Left ventricle myocardium inferior (tissue), 1 donor: Measurements from ENCODE around the gene DNALI1. TPM values are rescaled to one million over a fixed set of nuclear protein-coding genes. Genes with fewer than 3 reads are reported as not detected.
A peak's percentile ranks its signal among the peaks of the same experiment; 100 is the strongest.
"Not testable (repeated sequence)": the region's sequence is repeated elsewhere in the genome, so short reads cannot be mapped to it uniquely, and the experiment has no call there.

Experiments used
- DNase-seq: peaks from one replicate; pipeline ENCODE4 v3.0.0-alpha.2; 2020
- H3K27ac ChIP-seq: fragments of 200-600 bp; replicated peaks from 2 replicates; pipeline ENCODE4 v1.8.0; 2021
- H3K27me3 ChIP-seq: fragments of 200-600 bp; 2 replicates; pipeline ENCODE4 v1.8.0; 2021; ENCODE audit warnings: low read depth
- H3K36me3 ChIP-seq: fragments of 200-600 bp; 2 replicates; pipeline ENCODE4 v1.8.0; 2021
- H3K4me1 ChIP-seq: fragments of 200-600 bp; 2 replicates; pipeline ENCODE4 v1.8.0; 2021
- H3K4me3 ChIP-seq: fragments of 200-600 bp; 2 replicates; pipeline ENCODE4 v1.8.0; 2021; ENCODE audit warnings: mild to moderate bottlenecking, moderate library complexity
- H3K9me3 ChIP-seq: fragments of 200-600 bp; replicated peaks from 2 replicates; pipeline ENCODE4 v1.8.0; 2021
- intact Hi-C: fragments of 100-400 bp; cut with micrococcal nuclease; formaldehyde crosslinking; loops from one replicate; pipeline ENCODE4 v1.11.0; 2022
- total RNA-seq: library from RNA; stranded (reverse); fragmentation: NEBNext Ultra II Directional; extraction: Animal tissue kit (Norgen Biotek cat#: 25700); gene quantifications from one replicate; pipeline ENCODE4 v1.2.1, GENCODE V29; 2021
- TF ChIP-seq, protein P1 (sequence below): fragments of 200-600 bp; IDR thresholded peaks from 2 replicates; pipeline ENCODE4 v1.8.0; 2021; ENCODE audit warnings: antibody characterized with exemption, mild to moderate bottlenecking, borderline replicate concordance
- donor health status: DM: no; HTN: yes; CAD: no; lungs with severe emphysema.

The DNALI1 gene
- total RNA-seq, 1 donor from 2014 or later, result 6.9 TPM

DNA sequence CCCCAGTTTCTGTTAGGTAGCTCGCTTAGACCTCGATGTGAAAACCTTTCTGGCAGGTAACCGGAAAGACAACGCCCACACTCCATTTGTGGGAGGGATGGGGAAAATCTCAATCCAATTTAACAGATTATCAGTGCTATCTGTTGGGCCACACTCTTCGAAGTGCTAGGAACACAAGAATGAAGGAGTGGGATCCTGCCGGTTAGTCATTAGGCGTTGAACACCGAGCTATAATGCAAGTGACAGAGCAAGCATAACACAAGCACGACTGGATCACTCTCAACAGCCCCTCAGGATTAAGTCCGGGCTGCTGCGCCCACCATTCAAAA lies 3.2 kb upstream of the DNALI1 start:
- intact Hi-C loops, result no loop called here
- peak overlapping the region; percentile 92 for H3K27ac ChIP-seq
- no peaks in the 10 kb centered on the region for H3K9me3 ChIP-seq
- no peak for DNase-seq
- TF ChIP-seq, protein P1, sequence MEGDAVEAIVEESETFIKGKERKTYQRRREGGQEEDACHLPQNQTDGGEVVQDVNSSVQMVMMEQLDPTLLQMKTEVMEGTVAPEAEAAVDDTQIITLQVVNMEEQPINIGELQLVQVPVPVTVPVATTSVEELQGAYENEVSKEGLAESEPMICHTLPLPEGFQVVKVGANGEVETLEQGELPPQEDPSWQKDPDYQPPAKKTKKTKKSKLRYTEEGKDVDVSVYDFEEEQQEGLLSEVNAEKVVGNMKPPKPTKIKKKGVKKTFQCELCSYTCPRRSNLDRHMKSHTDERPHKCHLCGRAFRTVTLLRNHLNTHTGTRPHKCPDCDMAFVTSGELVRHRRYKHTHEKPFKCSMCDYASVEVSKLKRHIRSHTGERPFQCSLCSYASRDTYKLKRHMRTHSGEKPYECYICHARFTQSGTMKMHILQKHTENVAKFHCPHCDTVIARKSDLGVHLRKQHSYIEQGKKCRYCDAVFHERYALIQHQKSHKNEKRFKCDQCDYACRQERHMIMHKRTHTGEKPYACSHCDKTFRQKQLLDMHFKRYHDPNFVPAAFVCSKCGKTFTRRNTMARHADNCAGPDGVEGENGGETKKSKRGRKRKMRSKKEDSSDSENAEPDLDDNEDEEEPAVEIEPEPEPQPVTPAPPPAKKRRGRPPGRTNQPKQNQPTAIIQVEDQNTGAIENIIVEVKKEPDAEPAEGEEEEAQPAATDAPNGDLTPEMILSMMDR, result no peak
- peak overlapping the region; percentile 99 for H3K4me3 ChIP-seq
- H3K27me3 ChIP-seq, result no peaks in the 10 kb centered on the region
- peaks cover 67% of the 10 kb centered on the region for H3K4me1 ChIP-seq
- H3K36me3 ChIP-seq, result peaks cover 26% of the 10 kb centered on the region

DNA sequence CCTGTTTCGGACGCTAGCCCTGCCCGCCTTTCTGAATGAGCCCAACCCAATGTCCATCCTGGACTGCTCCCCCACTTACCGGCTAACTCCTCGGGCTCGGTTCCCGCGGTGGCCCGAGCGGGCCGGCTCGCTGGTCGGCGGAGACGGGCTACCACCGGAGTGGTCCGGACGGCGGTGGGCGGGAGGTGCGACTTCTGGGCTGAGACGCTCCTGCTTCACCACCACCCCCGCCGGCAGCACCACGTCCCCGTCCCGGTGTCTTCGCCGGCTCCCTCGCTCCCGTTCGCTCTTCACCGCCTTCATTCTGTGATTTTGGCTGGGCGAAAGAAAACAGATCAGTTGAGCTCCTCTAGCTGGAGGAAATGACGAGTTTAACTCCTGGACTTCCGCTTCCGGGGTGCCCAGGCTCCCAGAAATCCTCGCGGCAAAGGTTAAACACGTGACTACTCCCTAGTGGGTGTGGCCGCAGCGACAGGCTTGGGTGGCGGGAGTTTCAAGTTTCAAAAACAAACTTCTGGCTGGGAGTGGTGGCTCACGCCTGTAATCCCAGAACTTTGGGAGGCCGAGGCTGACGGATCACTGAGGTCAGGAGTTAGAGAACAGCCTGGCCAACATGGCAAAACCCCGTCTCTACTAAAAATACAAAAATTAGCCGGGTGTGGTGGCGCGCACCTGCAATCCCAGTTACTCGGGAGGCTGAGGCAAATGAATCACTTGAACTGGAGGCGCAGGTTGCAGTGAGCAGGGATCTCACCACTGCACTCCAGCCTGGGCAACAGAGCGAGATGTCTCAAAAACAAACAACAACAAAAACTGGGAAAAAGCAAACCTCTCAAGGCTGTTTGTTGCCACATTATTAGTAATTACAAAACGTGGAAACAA lies 2.6 kb upstream of the DNALI1 start, which contains the start of gene SNIP1:
SNIP1 (minus strand) TSS at position 367 of the 882 bp plus-strand sequence; CDS start at position 303, 64 bp downstream.
- Histone ChIP-seq H3K4me3 (peak within 1 kb of the TSS; percentile 99), H3K4me1 (peaks cover 66% of the 10 kb centered on the region), H3K9me3 (no peaks in the 10 kb centered on the region), H3K27me3 (no peaks in the 10 kb centered on the region), H3K36me3 (peaks cover 20% of the 10 kb centered on the region), H3K27ac (peak within 1 kb of the TSS; percentile 92)
- intact Hi-C loops, result no loop called here
- TF ChIP-seq, protein P1, result no peak
- DNase-seq, result peak; percentile 90

- intact Hi-C loops, result no loop called here
- Histone ChIP-seq H3K27ac (peak overlapping the region; percentile 49), H3K4me3 (peak overlapping the region; percentile 59)
These were observed 662 bp downstream of the DNALI1 start for GRCh38 chr1:37557402-37557801.

GRCh38 chr1:37558411-37558810 lies 1.7 kb downstream of the DNALI1 start:
- Histone ChIP-seq H3K4me1 (peaks cover 26% of the 10 kb centered on the region), H3K4me3 (no peak overlapping the region), H3K27ac (no peak overlapping the region), H3K36me3 (peaks cover 6% of the 10 kb centered on the region), H3K9me3 (no peaks in the 10 kb centered on the region), H3K27me3 (no peaks in the 10 kb centered on the region)
- DNase-seq, result no peak
- TF ChIP-seq, protein P1, result no peak
- intact Hi-C loops, result no loop called here

More at GRCh38 chr1:37557402-37557801, 662 bp downstream of the DNALI1 start:
- H3K4me1 ChIP-seq, result peaks cover 36% of the 10 kb centered on the region
- no peak for DNase-seq
- no peaks in the 10 kb centered on the region for H3K27me3 ChIP-seq
- TF ChIP-seq, protein P1, result no peak
- H3K9me3 ChIP-seq, result no peaks in the 10 kb centered on the region
- peaks cover 4% of the 10 kb centered on the region for H3K36me3 ChIP-seq

DNA sequence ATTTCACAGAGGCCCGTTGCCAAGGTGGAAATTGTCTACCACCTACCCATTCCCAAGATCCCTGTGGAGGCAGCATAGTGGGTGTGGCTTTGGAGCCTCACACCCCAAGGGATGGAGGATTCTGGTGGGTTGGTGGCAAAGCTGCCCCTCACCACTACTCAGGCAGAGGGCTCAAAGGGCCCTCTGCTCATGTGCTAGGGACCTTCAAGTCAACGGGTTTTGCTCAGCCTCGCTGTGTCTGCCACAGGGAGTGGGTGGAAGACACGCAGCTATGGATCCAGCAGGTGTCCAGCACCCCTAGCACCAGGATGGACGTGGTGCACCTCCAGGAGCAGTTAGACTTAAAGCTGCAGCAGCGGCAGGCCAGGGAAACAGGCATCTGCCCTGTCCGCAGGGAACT lies 2.3 kb downstream of the DNALI1 start:
- peaks cover 6% of the 10 kb centered on the region for H3K36me3 ChIP-seq
- H3K27ac ChIP-seq, result no peak overlapping the region
- no peak overlapping the region for H3K4me3 ChIP-seq
- H3K9me3 ChIP-seq, result no peaks in the 10 kb centered on the region
- H3K4me1 ChIP-seq, result peaks cover 20% of the 10 kb centered on the region
- H3K27me3 ChIP-seq, result no peaks in the 10 kb centered on the region
- intact Hi-C loops, result no loop called here
- no peak for DNase-seq
- TF ChIP-seq, protein P1, result no peak

- H3K4me3 ChIP-seq, intact Hi-C loops: not testable (repeated sequence)
These were observed 3.2 kb downstream of the DNALI1 start for GRCh38 chr1:37559957-37560379.

More at GRCh38 chr1:37559957-37560379, 3.2 kb downstream of the DNALI1 start:
- H3K9me3 ChIP-seq, DNase-seq, H3K27me3 ChIP-seq, H3K27ac ChIP-seq: not testable (repeated sequence)
- H3K4me1 ChIP-seq, result peaks cover 14% of the 10 kb centered on the region
- H3K36me3 ChIP-seq, result peaks cover 12% of the 10 kb centered on the region
